ENCODE data around the gene NR3C1.
"Not testable (repeated sequence)": the region's sequence is repeated elsewhere in the genome, so short reads cannot be mapped to it uniquely, and the experiment has no call there.

The NR3C1 gene

DNA sequence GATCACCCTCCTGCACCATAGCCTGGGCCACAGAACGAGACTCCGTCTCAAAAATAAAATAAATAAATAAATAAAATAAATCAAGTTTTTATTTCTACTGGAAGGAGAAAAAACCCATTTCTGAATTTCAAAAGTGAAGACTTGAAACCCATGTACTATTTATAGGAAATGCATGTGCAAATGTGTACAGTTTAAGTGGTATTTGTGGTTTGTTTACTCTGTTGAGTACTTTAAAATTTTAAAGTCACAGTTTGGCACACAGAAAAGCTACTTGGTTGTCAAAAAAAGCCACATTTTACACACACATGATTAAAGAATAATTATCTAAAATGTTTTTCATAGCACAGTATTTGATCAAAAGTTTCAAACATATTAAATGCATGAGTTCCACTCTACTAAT is 43.6 kb downstream of the NR3C1 start:
- DNase-seq, result no peak

DNA sequence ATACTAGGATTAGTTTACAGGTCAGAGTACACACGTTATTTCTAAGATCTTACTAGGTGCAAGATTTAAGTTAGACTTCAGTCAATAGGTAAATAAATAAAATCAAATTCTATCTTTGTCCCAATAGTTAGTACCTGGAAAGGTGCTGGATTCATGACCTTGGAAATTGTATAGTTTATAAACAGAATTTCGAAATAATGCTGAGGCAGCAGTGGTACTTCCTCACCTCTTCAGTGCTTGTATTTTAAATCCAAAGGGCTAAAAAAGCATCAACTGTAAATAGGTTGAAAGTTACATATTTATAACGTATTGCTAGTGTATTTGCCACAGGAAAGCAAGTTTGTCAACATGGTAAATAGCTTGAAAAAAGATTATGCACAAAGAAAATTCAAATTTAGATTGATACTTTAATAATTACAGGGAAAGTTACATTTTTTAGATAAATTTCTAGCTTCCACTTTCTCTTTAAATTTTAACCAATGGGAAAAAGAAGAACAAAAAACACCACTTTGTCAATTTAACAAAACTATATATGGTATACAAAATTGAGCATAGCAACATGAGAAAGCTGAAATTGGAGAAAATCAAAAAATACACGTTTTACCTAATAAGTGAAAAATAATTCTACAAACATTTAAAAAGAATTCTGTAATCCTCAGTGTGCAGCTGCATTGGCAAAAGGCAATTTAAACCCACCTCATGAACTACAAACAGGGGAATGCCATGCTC is 46.5 kb downstream of the NR3C1 start:
- DNase-seq, result no peak

DNA sequence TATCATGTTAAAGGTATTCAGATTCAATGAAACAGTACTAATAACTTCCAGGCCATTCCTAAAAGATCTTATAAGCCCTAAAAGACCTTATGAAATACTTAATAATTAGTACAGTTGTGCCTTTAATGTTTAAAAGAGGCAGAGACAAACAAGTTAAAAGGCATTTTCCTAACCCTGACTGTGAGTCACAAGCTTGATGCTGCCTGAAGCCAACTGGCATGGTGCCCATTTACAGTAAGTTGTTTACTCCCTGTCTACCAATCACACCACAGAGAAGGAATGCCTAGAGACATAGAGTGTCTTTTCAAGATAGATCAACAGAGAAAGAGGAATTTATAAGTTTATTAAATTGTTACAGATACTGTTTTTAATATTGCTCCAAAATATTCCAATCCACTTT is 47.8 kb downstream of the NR3C1 start:
- DNase-seq, result peak; percentile 93

DNA sequence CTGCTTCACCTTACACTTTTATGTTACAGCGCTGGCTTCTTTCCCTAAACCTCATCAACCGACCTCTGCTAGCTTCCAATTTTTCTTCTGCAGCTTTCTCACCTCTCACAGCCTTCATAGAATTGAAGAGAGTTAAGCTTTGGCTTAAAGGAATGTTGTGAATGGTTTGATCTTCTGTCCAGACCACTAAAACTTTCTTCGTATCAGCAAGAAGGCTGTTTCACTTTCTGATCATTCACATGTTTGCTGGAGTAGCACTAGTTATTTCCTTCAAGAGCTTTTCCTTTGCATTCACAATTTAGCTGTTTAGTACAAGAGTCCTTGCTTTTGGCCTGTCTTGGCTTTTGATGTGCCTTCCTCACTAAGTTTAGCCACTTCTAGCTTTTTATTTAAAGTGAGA is 49.5 kb downstream of the NR3C1 start:
- DNase-seq, result no peak

GRCh38 chr5:143352691-143353090 is 50.8 kb downstream of the NR3C1 start:
- no peak for DNase-seq

- no peak for DNase-seq
These were observed 52.5 kb downstream of the NR3C1 start for GRCh38 chr5:143350751-143351602.

- DNase-seq, result no peak
These were observed 53.1 kb downstream of the NR3C1 start for GRCh38 chr5:143350341-143350740.

DNA sequence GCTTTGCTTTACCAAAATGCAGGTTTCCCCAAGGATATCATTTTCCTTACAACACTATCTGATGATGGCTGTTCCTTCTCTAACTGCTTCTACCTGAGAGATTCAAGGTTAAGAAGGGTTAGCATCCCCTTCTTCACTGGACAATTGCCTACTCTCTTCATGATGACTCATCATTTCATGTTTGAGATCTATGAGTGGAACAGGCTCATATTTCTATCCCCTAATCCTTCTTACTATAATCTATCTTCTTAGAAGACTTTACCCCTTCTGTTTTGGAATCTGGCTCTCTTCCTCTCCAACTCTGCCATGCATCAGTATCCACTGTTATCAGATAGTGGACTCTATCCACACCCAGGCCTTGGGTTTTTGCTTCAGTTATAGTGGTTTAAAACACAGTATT is 54.3 kb downstream of the NR3C1 start:
- DNase-seq, result no peak

DNA sequence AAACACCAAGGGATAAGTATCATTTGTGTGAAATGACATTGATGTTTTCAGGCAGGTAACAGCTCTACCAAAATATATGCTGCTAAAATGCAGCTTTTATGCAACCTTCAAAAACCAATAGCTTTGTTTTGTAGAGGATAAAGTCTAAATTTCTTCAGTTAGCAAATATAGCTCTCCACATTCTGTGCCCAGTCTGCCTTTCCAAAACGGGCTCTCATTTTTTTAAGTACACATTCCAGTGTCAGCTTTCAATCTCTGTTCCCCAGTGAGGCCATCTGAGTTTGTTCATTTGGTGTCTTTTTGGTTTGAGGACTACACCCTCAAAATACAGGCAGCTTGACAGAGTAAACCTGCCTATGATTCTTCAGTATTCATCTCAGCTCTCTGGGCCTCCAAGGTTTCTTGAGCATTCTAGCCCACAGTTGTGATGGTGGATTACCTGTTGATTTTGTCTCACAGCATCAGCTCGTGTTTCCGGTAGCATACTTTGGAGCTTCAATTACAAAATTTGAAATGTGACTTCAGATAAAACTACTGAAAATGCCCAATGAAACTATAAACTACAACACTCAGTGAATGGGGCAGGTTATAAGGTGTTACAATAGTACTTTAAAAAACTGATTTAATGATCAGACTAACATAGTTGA is 55.7 kb downstream of the NR3C1 start:
- no peak for DNase-seq

DNA sequence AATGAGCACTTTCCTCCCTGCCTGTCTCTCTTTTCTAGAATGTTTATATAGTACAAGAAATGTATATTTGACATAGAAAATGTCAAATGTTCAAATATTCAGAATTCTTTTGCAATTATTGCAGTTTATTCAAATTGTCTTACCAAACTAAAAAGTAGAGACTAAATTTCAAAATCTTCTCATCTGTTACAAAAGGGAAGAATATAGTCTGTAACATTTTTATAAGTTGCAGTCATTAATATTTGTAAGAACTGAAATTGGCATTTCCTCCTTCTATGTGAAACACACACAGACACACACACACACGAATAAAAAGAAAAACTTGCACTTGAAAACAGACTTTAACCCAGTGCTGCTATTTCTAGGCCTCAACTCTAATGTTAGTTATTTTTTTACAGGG is 56.4 kb downstream of the NR3C1 start:
- DNase-seq, result no peak

DNA sequence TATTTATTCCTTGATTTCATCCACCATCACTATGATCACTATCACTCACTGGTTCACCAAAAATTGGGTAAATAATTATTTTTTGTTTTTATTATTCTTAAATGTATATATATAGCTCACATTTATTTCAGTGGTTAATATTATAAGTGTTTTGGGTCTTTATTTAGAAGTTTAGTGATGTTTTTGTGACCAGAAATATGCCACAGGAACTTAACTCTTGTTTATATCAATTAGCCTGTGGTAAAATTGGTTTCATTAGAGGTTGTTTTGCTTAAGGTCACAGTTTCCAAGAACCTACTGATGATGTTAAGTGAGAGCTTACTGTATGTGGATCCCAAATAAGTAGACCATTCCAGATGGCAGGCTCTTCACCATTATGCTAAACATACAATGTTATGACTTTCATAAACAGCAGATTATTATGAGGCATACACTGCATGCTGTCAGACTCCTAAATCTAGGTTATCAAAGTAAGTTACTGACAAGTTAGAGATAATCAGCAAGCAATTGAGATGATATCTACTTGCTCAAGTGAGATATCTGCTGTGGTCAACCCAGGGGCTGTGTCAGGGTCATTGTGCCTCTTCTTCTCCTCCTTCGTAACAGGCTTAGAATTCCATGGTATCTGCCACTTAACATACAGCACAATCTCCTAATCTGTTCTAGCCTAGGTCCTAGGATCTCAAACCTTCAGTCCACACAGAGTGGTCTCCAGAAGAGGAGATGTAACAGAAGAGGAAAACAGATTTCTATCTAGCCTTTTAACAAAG is 57.6 kb downstream of the NR3C1 start:
- DNase-seq, result no peak

DNA sequence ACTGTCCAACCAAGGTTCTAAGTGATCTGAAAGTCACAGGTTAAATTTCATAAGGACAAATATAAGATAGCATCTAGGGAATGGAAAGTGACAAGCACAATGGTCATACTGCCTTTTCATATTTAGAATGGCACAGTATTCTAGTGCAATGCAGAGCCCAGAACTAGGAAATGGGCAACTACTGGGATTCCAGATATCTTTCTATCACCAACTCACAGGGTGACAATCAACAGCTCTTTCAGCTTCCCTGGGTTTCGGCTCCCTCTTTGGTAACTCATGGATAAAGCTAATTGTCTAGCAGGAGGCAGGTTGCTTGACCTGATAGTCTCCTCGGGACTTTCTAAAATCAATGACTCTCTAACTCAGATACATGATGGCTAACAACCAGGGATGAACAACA is 60.4 kb downstream of the NR3C1 start:
- DNase-seq, result peak; percentile 55

DNA sequence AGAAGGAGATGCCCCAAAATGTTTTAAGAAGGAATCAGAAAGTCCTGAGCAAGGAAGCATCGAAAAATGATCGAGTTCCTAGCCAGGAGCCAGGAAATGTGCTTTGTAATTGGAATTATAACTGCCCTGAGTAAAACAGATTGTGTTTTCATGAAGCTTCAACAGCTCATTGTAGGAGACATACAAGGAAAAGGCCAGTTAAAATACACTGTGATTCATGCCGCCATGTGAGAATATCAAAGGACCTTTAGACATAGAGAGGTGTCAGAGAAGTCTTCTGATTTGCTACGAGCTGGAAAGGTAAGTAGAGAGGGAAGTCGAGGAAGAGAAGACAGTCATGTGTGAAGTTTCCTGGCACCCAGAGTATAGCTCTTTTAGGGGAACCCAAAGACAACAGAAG is 60.9 kb downstream of the NR3C1 start:
- no peak for DNase-seq

DNA sequence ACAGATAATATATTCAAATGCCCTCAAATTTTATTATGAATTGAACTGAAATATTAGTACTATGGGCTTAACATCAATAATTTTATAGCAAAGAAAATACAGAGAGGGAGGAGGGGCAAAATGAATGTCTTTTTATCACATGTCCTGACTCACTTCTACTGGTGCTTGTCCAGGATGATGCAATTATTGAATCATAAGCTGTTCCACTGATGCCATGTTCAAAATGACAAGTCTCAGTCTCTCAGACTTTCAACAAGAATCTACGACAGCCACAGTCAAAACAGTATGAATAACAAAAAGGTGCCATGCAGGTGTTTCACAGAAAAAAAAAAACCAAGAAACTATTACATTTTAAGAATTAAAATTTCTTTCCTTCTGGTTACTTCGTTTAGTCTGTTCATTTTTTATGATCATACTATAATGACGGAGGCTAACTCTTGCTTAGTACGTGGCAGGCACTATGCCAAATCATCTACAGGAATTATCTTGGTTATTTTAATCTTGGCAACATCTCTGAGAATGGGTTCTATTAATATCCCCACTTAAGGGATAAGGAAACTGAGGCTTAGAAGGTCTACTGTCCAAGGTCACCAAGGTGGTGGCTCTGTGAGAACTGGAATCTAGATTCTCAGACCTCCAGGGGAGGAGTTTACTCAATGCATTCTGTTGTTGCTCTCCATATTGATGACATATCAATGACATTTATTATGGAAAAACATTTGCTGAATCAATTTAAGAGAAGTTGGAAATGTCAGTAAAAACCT is 61.5 kb downstream of the NR3C1 start:
- peak; percentile 54 for DNase-seq

- DNase-seq, result no peak
These were observed 62.4 kb downstream of the NR3C1 start for GRCh38 chr5:143340891-143341685.

- no peak for DNase-seq
These were observed 64.7 kb downstream of the NR3C1 start for GRCh38 chr5:143338658-143339366.

GRCh38 chr5:143337946-143338345 is 65.5 kb downstream of the NR3C1 start:
- DNase-seq, result no peak

GRCh38 chr5:143336485-143336884 is 67.0 kb downstream of the NR3C1 start:
- no peak for DNase-seq

- no peak for DNase-seq
These were observed 68.6 kb downstream of the NR3C1 start for GRCh38 chr5:143334903-143335302.

DNA sequence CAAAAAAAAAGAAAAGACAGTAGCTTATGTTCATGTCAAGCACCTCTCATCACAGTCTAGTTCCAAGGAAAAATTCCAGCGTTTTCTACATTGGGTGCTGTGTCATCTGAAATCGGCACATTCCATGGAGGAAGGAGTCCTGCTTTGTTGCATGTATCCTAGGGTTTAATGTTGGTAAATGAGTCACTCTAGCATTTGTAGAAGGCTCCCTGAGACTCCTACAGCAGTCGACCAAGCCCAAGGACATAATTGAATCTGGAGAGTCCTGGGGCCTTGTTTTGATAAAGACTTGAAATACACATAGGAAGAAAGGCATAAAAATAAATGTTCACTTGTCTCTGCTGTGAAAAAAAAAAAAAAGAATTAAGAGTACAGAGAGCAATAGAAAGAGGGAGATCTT is 69.1 kb downstream of the NR3C1 start:
- DNase-seq, result not testable (repeated sequence)

DNA sequence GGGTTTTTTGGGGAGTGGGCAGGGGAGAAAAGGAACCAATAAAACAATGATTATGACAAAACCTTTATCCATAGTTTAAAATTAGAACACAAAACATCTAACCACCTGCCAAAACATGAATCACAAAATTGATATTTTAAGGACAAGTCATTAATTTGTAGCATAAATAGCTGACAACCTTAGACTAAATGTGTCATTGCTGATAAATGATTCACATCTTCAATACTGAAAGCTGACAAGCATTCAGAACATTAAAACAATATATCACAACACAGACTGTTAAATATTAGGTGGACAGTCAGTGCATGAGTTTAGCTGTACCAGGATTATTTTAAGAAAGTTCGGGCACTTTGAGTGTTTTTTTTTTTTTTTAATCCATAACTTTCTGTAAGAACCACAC is 71.5 kb downstream of the NR3C1 start:
- no peak for DNase-seq

Data from hematopoietic multipotent progenitor cell treated with erythropoietin and hydrocortisone succinate and interleukin-3 and kit ligand, for 8 days (in vitro differentiated cells).